Activated naive CD8-positive, alpha-beta T cell treated with anti-CD3 and anti-CD28 coated beads, Interleukin-2, amount 50 U/mL, for 16 hours (primary cell): Measurements from ENCODE around the gene C11orf91.

Experiments used
- DNase-seq: peaks from one replicate; pipeline ENCODE4 v3.0.0-alpha.2; 2020; ENCODE audit warnings: low read depth, low spot score

The C11orf91 gene

DNA sequence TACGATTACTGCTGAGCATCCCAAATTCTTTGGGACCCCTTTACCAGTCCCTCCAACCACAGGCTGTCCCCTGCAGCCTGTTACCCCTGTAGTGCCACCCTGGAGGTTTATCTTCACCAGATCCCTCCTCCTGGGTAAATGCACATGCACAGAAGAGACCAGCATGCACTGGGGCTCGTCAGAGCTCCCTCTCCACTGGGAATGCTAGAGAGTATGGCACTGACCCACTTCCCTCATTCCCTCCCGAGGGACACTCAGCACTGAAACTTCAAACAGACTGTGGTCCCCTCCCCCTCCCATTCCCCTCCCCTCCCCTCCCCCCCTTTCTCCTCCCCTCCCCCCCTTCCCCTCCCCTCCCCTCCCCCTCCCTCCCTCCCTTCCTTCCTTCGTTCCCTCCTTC, 49.1 kb downstream of the C11orf91 start:
- DNase-seq, result no peak

DNA sequence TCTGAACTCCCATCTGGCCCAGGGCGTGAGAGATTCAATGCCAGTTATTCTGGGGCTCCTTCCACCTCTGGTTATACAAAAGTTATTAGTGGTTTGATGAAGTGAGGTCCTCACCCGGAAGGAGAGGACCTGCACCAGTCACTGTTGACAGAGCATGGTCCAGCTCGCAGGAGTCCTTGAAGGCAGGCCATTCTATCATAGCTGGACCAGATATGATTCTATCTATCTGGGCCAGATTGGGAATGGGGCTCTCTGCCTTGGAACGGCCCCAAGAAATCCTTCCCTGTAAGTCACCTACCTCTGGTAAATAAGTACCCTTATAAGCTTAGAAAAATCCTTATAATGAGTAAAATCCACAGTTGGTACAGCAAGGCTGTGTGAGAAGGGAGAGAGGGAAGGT, 50.7 kb downstream of the C11orf91 start:
- DNase-seq, result no peak
